GM12892 (cell line): ENCODE data around the gene STX3.
"Not testable (repeated sequence)": the region's sequence is repeated elsewhere in the genome, so short reads cannot be mapped to it uniquely, and the experiment has no call there.

Experiments
- DNase-seq: peaks from one replicate; pipeline ENCODE4 v3.0.0; 2011; ENCODE audit not compliant: insufficient read length
- FAIRE-seq: peaks from 2 replicates; lab custom pipeline; 2011; peaks lifted over from hg19 to GRCh38; lab: Jason Lieb, UNC
- POLR2A ChIP-seq: IDR thresholded peaks from 2 replicates; pipeline ENCODE4 v1.6.1; 2011; ENCODE audit warnings: low read depth, low read length, control low read depth
- POLR2AphosphoS5 ChIP-seq: IDR thresholded peaks from 2 replicates; pipeline ENCODE4 v1.6.1; 2011; ENCODE audit warnings: low read depth, low read length, control low read depth
- TAF1 ChIP-seq: IDR thresholded peaks from 2 replicates; pipeline ENCODE4 v1.6.1; 2011; ENCODE audit warnings: low read depth, mild to moderate bottlenecking, control low read depth, low read length, borderline replicate concordance

STX3 gene

GRCh38 chr11:59778122-59778521 lies 22.9 kb downstream of the STX3 start:
- FAIRE-seq (no peak), DNase-seq (no peak)
- TF ChIP-seq POLR2A (no peak), POLR2AphosphoS5 (no peak), TAF1 (no peak)

- DNase-seq (no peak), FAIRE-seq (no peak)
- TF ChIP-seq POLR2AphosphoS5 (no peak), POLR2A (no peak), TAF1 (no peak)
These were observed 24.3 kb downstream of the STX3 start for GRCh38 chr11:59779487-59779886.

DNA sequence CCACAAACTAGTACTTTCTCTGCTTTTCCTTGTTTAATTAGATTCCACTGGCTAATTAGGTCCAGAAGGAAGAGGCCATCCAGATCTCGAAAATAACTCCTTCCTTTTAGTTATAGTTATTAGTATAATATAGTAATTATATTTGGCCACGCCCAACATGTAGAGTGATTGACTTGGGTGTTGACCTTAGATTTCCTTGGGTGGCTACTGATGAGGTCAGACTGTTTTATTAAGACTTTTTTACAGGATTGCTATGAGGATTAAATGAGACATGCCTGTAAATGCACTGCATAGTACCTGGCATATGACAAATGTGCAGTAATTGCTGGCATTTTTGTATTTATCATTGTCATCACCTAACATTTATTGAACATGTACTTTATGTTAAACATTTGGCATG lies 26.9 kb downstream of the STX3 start:
- DNase-seq = no peak
- no peak for FAIRE-seq
- no peak for TF ChIP-seq TAF1
- no peak for TF ChIP-seq POLR2A
- TF ChIP-seq POLR2AphosphoS5 = no peak

DNA sequence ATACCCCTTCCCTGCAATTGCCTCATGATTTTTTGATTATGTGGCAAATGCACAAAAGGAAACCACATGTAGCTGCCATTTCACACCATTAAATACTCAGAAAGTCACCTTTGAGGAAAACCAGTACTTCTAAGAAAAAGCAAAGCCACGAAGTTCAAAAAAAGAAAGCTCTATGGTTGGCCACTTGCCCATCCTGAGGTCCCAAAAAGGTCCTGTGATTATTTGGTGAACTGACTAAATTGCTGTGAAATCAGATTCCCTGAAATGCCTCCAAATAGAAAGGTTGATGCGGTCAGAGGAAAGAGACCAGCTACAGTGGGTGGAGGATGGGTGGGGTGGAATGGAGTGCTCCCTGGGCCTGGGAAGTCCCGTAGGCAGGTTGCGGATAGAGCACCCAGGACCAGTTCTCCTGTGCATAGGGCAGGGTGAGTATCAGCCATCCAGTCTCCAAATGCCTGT lies 28.5 kb downstream of the STX3 start:
- no peak for FAIRE-seq
- TF ChIP-seq TAF1 (no peak), POLR2A (no peak)
- DNase-seq = no peak

DNA sequence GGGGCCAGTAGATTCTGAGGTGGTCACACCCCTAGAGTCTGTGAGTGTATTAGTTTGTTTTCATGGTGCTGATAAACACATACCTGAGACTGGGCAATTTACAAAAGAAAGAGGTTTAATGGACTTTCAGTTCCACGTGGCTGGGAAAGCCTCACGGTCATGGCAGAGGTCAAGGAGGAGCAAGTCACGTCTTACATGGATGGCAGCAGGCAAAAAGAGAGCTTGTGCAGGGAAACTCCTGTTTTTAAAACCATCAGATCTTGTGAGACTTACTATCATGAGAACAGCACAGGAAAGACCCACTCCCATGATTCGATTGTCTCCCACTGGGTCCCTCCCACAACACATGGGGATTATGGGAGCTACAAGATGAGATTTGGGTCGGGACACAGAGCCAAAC lies 29.3 kb downstream of the STX3 start:
- DNase-seq, FAIRE-seq: not testable (repeated sequence)

- DNase-seq = no peak
- no peak for TF ChIP-seq TAF1
- no peak for TF ChIP-seq POLR2AphosphoS5
- no peak for TF ChIP-seq POLR2A
- FAIRE-seq = no peak
These were observed 30.6 kb downstream of the STX3 start for GRCh38 chr11:59785818-59786217.

DNA sequence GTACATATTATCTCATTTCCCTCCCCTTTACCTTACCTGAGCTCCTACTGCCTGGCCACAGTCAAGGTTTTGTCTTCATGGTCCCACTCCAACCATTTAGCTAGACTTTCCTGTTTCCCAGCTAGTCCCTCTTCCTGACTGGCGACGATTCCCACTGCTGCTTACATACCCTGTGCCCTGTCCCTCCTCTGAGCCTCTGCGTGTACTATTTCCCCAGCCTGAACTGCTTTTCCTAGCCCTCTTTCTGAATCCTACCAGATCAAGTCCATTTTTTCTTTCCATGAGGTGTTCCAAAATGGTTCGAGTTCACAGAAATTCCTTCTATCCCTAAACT lies 32.0 kb downstream of the STX3 start:
- TF ChIP-seq POLR2A (no peak), POLR2AphosphoS5 (no peak), TAF1 (no peak)
- no peak for FAIRE-seq
- DNase-seq = no peak

- DNase-seq (no peak), FAIRE-seq (no peak)
- no peak for TF ChIP-seq POLR2A
- TF ChIP-seq POLR2AphosphoS5 = no peak
- no peak for TF ChIP-seq TAF1
These were observed 32.6 kb downstream of the STX3 start for GRCh38 chr11:59787816-59788215.

- TF ChIP-seq POLR2AphosphoS5 (no peak), POLR2A (no peak), TAF1 (no peak)
- DNase-seq (no peak), FAIRE-seq (no peak)
These were observed 36.5 kb downstream of the STX3 start for GRCh38 chr11:59791639-59792038.

- FAIRE-seq (no peak), DNase-seq (no peak)
- TF ChIP-seq POLR2AphosphoS5 (no peak), POLR2A (no peak), TAF1 (no peak)
These were observed 37.3 kb downstream of the STX3 start for GRCh38 chr11:59792507-59792906.

GRCh38 chr11:59794417-59794816 lies 39.2 kb downstream of the STX3 start:
- TF ChIP-seq POLR2AphosphoS5 = no peak
- no peak for TF ChIP-seq POLR2A
- TF ChIP-seq TAF1 = no peak
- no peak for FAIRE-seq
- no peak for DNase-seq

DNA sequence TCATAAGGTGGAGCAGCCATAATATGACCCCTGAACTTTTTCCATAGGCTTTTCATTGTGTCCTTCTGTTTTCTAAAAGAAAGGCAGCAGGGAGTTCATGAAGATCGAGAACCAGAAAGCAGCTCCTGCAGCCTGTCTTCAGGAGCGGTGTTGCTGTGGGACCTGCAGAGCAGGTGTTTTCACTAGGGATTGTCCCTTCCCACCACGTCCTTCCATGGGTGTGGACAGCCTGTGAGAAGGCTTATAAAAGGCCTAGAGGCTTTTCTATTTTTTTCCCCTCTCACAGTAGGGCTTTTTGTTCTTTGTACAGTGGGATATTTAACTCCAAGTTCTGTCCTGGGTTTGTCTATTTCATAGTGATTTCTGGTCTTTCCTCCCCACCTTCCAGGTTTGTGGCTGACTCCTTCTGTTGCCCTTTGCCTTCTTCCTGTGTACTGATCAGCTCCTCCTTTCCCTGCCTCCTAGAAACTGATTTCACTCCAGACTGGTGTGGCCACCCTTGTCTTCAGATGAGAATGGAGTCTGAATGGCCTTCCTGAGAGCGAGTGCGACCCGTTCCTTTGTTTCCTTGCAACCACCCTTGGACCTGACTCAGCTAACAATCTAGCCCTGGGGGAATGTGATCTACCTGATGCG lies 45.3 kb downstream of the STX3 start:
- DNase-seq (no peak), FAIRE-seq (no peak)
- TF ChIP-seq TAF1 (no peak), POLR2A (no peak), POLR2AphosphoS5 (no peak)
